ENCODE measurements around the gene TMEM151B. TPM values are rescaled to one million over a fixed set of nuclear protein-coding genes. Genes with fewer than 3 reads are reported as not detected.

The TMEM151B gene
- total and polyA plus RNA-seq, 9 of the 15 experiments (the other 6 are each of a cell fraction or from before 2014, with no cell fraction given): not detected

DNA sequence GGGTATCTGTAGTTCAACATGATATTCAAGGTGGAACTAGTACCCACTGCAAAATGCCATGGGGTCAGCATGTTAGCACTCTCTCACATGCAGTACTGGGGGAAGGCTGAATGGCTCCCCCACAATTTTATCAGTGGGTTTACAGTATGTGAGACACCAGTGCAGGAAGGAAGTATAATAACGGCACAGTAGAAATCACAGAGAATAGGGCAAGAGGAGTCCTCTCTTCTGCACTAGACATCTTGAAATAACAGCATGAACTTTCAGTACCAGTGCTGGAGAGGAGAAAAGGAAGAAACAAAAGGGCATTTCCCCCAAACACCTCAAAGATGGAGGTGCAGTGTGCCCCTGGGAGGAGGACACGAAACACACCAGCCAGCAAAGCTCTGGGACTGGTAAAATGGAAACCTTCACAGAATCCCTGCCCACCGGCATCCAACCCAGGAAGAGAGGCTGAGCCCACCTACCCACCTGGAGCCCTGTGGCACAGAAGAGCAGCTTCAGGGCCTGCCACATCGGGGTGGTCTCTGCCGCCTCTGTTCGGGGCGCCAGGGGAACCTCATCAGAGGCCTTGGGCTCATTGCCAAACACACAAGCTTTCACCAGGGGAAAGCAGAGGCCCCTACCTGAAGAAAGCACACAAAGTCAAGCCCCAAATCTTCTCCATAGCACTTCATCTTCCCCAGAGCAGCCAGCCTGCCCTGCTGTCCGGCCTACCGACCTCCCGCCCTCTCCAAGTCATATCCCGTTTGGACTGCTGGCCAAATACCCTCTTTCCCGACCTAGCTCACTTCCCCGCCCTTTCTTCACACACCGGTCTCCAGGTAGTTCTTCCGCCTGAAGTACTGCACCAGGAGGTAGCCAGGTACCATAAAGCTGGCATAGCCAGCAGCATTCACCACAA is 14.1 kb upstream of the TMEM151B start (continued):
- TF ChIP-seq, protein P1, sequence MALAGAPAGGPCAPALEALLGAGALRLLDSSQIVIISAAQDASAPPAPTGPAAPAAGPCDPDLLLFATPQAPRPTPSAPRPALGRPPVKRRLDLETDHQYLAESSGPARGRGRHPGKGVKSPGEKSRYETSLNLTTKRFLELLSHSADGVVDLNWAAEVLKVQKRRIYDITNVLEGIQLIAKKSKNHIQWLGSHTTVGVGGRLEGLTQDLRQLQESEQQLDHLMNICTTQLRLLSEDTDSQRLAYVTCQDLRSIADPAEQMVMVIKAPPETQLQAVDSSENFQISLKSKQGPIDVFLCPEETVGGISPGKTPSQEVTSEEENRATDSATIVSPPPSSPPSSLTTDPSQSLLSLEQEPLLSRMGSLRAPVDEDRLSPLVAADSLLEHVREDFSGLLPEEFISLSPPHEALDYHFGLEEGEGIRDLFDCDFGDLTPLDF (CRISPR knock-in tag; IDR thresholded peaks at IDR 0.05): no peak; the same call in 1 of the 2 replicates
- TF ChIP-seq, protein P2, sequence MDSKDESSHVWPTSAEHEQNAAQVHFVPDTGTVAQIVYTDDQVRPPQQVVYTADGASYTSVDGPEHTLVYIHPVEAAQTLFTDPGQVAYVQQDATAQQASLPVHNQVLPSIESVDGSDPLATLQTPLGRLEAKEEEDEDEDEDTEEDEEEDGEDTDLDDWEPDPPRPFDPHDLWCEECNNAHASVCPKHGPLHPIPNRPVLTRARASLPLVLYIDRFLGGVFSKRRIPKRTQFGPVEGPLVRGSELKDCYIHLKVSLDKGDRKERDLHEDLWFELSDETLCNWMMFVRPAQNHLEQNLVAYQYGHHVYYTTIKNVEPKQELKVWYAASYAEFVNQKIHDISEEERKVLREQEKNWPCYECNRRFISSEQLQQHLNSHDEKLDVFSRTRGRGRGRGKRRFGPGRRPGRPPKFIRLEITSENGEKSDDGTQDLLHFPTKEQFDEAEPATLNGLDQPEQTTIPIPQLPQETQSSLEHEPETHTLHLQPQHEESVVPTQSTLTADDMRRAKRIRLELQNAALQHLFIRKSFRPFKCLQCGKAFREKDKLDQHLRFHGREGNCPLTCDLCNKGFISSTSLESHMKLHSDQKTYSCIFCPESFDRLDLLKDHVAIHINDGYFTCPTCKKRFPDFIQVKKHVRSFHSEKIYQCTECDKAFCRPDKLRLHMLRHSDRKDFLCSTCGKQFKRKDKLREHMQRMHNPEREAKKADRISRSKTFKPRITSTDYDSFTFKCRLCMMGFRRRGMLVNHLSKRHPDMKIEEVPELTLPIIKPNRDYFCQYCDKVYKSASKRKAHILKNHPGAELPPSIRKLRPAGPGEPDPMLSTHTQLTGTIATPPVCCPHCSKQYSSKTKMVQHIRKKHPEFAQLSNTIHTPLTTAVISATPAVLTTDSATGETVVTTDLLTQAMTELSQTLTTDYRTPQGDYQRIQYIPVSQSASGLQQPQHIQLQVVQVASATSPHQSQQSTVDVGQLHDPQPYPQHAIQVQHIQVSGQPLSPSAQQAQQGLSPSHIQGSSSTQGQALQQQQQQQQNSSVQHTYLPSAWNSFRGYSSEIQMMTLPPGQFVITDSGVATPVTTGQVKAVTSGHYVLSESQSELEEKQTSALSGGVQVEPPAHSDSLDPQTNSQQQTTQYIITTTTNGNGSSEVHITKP (IDR thresholded peaks at IDR 0.05; ENCODE audit: partially characterized antibody): no peak
- TF ChIP-seq, protein P3, sequence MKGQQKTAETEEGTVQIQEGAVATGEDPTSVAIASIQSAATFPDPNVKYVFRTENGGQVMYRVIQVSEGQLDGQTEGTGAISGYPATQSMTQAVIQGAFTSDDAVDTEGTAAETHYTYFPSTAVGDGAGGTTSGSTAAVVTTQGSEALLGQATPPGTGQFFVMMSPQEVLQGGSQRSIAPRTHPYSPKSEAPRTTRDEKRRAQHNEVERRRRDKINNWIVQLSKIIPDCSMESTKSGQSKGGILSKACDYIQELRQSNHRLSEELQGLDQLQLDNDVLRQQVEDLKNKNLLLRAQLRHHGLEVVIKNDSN (CRISPR knock-in tag; IDR thresholded peaks at IDR 0.05): no peak
- no peak for TF ChIP-seq ZNF445 (CRISPR knock-in tag; IDR thresholded peaks at IDR 0.05; ENCODE audit: low read depth)
- TF ChIP-seq, protein P4, sequence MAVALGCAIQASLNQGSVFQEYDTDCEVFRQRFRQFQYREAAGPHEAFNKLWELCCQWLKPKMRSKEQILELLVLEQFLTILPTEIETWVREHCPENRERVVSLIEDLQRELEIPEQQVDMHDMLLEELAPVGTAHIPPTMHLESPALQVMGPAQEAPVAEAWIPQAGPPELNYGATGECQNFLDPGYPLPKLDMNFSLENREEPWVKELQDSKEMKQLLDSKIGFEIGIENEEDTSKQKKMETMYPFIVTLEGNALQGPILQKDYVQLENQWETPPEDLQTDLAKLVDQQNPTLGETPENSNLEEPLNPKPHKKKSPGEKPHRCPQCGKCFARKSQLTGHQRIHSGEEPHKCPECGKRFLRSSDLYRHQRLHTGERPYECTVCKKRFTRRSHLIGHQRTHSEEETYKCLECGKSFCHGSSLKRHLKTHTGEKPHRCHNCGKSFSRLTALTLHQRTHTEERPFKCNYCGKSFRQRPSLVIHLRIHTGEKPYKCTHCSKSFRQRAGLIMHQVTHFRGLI (CRISPR knock-in tag; IDR thresholded peaks at IDR 0.05): no peak
- no peak for TF ChIP-seq ZNF766 (CRISPR knock-in tag; conservative IDR thresholded peaks at IDR 0.05)
- TF ChIP-seq, protein P5, sequence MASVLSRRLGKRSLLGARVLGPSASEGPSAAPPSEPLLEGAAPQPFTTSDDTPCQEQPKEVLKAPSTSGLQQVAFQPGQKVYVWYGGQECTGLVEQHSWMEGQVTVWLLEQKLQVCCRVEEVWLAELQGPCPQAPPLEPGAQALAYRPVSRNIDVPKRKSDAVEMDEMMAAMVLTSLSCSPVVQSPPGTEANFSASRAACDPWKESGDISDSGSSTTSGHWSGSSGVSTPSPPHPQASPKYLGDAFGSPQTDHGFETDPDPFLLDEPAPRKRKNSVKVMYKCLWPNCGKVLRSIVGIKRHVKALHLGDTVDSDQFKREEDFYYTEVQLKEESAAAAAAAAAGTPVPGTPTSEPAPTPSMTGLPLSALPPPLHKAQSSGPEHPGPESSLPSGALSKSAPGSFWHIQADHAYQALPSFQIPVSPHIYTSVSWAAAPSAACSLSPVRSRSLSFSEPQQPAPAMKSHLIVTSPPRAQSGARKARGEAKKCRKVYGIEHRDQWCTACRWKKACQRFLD (CRISPR knock-in tag; IDR thresholded peaks at IDR 0.05): 0 out of 2 replicates have a peak, but pooled peaks have one; percentile 12
- TF ChIP-seq ZKSCAN8 (CRISPR knock-in tag; IDR thresholded peaks at IDR 0.05): no peak
- no peak for TF ChIP-seq HCFC1 (IDR thresholded peaks at IDR 0.05; ENCODE audit: low read depth, low read length)
- TF ChIP-seq KDM2B (CRISPR knock-in tag; IDR thresholded peaks at IDR 0.05): no peak

Data from K562 (cell line).